ENCODE measurements around the gene BAIAP2L2. TPM values are rescaled to one million over a fixed set of nuclear protein-coding genes. Genes with fewer than 3 reads are reported as not detected.

The BAIAP2L2 gene
- total RNA-seq, 1 experiment from 2014 or later, result 8.1 TPM

- in situ Hi-C loops (cut with HindIII; ENCODE audit: low pct_unique_long_range_greater_than_20kb, low sequenced_read_pairs), result no loop called here
- no peak for DNase-seq (ENCODE audit: low read depth)
Measured at GRCh38 chr22:38111925-38112355, 1.5 kb upstream of the BAIAP2L2 start.

DNA sequence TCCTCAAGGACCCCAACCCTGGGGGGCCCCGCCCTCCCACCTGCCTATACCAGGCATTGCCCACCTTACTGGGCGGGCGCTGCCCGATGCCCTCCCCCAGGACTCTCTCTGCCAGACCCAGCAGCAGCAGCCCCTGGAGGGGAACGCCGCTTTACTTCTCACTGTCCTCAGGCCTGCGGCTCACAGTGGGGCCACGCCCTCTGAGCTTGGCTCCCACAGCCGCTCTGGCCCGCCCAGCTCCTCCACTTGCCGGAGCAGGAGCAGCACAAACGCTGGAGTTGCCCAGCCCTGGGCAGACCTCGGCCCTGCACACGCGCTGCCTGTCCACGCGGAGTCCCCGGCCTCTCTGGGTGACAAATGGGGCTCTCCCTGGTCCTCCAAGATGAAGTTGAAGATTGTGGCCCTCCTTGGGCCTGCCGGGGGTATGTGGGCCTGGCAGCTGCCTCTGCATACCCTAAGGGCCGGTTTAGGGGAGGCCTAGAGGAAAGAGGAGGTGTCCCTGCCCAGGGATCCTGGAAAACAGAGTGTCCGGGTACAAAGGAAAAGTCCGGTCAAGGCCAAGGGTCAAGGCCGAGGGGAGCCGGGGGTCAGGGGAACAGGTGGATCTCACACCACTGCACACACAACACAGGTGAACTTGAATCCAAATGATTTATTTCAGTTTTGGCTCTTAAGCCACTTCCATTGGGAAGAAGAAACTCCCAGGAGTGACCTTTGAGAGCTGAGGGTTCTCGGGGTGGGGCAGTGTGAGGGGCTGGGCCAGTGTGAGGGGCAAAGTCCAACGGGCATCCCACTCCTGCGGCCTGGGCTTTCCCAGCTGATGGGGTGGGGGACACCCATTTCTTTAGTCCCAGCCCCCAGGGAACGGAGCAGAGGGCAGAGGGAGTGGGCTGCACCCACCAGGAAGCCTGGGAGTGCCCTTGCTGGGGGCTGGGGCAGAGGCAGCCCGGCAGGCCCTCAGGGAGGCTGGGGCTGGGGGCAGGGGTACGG, 674 bp upstream of the BAIAP2L2 start:
- peak; percentile 87 for DNase-seq (ENCODE audit: low read depth)
- in situ Hi-C loops (cut with HindIII; ENCODE audit: low pct_unique_long_range_greater_than_20kb, low sequenced_read_pairs), result no loop called here

DNA sequence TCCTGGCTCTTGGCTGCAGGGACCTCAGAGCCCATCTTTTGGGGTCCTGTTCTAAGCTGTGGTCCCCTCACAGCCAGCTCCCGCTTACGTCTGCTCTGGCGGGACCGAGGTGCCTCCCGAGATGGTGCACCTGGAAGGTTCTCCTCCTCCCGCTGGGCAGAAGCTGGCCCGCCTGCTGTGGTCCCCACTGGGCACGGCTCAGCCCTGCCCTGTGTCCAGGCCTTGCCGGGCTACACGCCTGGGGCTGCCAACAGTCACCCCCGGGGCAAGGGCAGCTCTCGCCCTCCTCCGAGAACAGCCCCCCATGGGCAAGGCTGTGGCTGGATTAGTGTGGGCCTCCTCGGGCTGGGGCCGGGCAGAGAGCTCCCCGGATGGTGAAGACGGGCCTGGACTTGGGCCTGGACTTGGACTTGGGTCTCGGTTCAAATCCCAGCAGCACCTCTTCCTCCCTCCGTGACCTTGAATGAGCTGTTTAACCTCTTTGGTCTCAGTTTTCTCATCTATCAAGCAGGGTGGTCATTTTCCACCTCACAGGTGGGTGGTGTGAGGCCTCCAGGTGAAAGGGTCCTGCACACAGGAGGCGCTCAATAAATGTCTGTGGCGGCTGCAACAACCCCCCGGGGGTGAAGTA, 998 bp downstream of the BAIAP2L2 start:
- in situ Hi-C loops (cut with HindIII; ENCODE audit: low pct_unique_long_range_greater_than_20kb, low sequenced_read_pairs), result no loop called here
- DNase-seq (ENCODE audit: low read depth), result peak; percentile 18

GRCh38 chr22:38108561-38109319, 1.7 kb downstream of the BAIAP2L2 start:
- DNase-seq (ENCODE audit: low read depth), result no peak
- in situ Hi-C loops (cut with HindIII; ENCODE audit: low pct_unique_long_range_greater_than_20kb, low sequenced_read_pairs), result no loop called here

GRCh38 chr22:38107692-38108515, 2.6 kb downstream of the BAIAP2L2 start:
- in situ Hi-C loops (cut with HindIII; ENCODE audit: low pct_unique_long_range_greater_than_20kb, low sequenced_read_pairs), result no loop called here

GRCh38 chr22:38106814-38107578, 3.5 kb downstream of the BAIAP2L2 start:
- DNase-seq (ENCODE audit: low read depth), result no peak
- in situ Hi-C loops (cut with HindIII; ENCODE audit: low pct_unique_long_range_greater_than_20kb, low sequenced_read_pairs), result no loop called here

More at GRCh38 chr22:38107692-38108515, 2.6 kb downstream of the BAIAP2L2 start:
- no peak for DNase-seq (ENCODE audit: low read depth)

- no peak for DNase-seq (ENCODE audit: low read depth)
- in situ Hi-C loops (cut with HindIII; ENCODE audit: low pct_unique_long_range_greater_than_20kb, low sequenced_read_pairs), result no loop called here
Measured at GRCh38 chr22:38104084-38104483, 6.4 kb downstream of the BAIAP2L2 start.

- in situ Hi-C loops (cut with HindIII; ENCODE audit: low pct_unique_long_range_greater_than_20kb, low sequenced_read_pairs), result no loop called here
- no peak for DNase-seq (ENCODE audit: low read depth)
Measured at GRCh38 chr22:38103641-38104040, 6.8 kb downstream of the BAIAP2L2 start.

GRCh38 chr22:38098410-38099249, 11.9 kb downstream of the BAIAP2L2 start:
- in situ Hi-C loops (cut with HindIII; ENCODE audit: low pct_unique_long_range_greater_than_20kb, low sequenced_read_pairs), result no loop called here
- no peak for DNase-seq (ENCODE audit: low read depth)

GRCh38 chr22:38097557-38098409, 12.7 kb downstream of the BAIAP2L2 start:
- no peak for DNase-seq (ENCODE audit: low read depth)
- in situ Hi-C loops (cut with HindIII; ENCODE audit: low pct_unique_long_range_greater_than_20kb, low sequenced_read_pairs), result no loop called here

- DNase-seq (ENCODE audit: low read depth), result no peak
- in situ Hi-C loops (cut with HindIII; ENCODE audit: low pct_unique_long_range_greater_than_20kb, low sequenced_read_pairs), result no loop called here
Measured at GRCh38 chr22:38097058-38097457, 13.4 kb downstream of the BAIAP2L2 start.

GRCh38 chr22:38089474-38089851, 21.0 kb downstream of the BAIAP2L2 start:
- DNase-seq (ENCODE audit: low read depth), result no peak
- in situ Hi-C loops (cut with HindIII; ENCODE audit: low pct_unique_long_range_greater_than_20kb, low sequenced_read_pairs), result no loop called here

- no peak for DNase-seq (ENCODE audit: low read depth)
- in situ Hi-C loops (cut with HindIII; ENCODE audit: low pct_unique_long_range_greater_than_20kb, low sequenced_read_pairs), result no loop called here
Measured at GRCh38 chr22:38088629-38089473, 21.6 kb downstream of the BAIAP2L2 start.

DNA sequence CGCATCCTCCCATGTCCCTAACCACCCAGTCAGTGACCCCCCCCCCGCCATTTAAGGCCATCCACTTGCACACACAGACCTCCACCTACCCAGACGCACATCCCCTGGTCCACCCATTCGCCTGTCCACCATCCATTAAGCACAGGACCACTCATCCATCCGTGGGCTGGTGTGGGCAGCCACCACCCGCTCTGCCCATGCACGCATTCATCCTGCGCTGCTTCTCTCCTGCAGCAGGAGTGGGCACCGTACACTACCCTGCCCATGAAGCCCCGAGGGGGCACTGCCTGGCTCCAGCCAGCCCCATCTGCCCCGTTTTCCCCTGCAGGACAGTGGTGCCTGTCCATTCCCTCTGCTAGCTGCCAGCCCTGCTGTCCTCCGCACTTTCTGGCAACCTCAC, 22.6 kb downstream of the BAIAP2L2 start:
- in situ Hi-C loops (cut with HindIII; ENCODE audit: low pct_unique_long_range_greater_than_20kb, low sequenced_read_pairs), result no loop called here

DNA sequence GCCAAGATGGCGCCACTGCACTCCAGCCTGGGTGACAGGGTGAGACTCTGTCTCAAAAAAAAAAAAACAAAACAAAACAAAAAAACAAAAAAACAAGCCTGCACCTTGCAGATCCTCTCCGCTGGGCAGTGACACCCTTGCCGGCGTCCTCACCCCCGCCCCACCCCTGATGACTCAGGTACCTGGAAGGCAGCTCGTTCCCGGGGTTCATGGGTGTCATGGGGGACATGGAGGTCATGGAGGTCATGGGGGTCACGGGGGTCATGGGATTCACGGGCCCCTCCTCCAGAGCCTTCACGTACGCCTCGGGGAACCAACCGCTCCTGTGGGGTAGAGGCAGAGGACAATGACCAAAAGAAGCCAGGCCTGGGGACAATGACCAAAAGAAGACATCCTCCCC, 23.5 kb downstream of the BAIAP2L2 start:
- in situ Hi-C loops (cut with HindIII; ENCODE audit: low pct_unique_long_range_greater_than_20kb, low sequenced_read_pairs), result no loop called here
- DNase-seq (ENCODE audit: low read depth), result no peak

More for the DNA sequence above, 22.6 kb downstream of the BAIAP2L2 start:
- DNase-seq (ENCODE audit: low read depth), result no peak
